ENCODE measurements around the gene MRAP2.

Gene MRAP2

GRCh38 chr6:84002226-84002625, 31.3 kb upstream of the MRAP2 start:
- no peak overlapping the region for H3K4me3 ChIP-seq (ENCODE audit: control insufficient read depth, low read depth, low read length)
- no peak for DNase-seq (ENCODE audit: low read depth)
- no peak for TF ChIP-seq CTCF (conservative IDR thresholded peaks at IDR 0.05; ENCODE audit: control insufficient read depth, insufficient read depth, low read depth, low read length)

GRCh38 chr6:84003131-84003530, 30.4 kb upstream of the MRAP2 start:
- H3K4me3 ChIP-seq (ENCODE audit: control insufficient read depth, low read depth, low read length), result no peak overlapping the region
- no peak for DNase-seq (ENCODE audit: low read depth)
- no peak for TF ChIP-seq CTCF (conservative IDR thresholded peaks at IDR 0.05; ENCODE audit: control insufficient read depth, insufficient read depth, low read depth, low read length)

GRCh38 chr6:84003654-84004053, 29.9 kb upstream of the MRAP2 start:
- no peak for DNase-seq (ENCODE audit: low read depth)
- no peak overlapping the region for H3K4me3 ChIP-seq (ENCODE audit: control insufficient read depth, low read depth, low read length)
- TF ChIP-seq CTCF (conservative IDR thresholded peaks at IDR 0.05; ENCODE audit: control insufficient read depth, insufficient read depth, low read depth, low read length), result no peak

GRCh38 chr6:84007871-84008270, 25.7 kb upstream of the MRAP2 start:
- TF ChIP-seq CTCF (conservative IDR thresholded peaks at IDR 0.05; ENCODE audit: control insufficient read depth, insufficient read depth, low read depth, low read length), result no peak
- no peak overlapping the region for H3K4me3 ChIP-seq (ENCODE audit: control insufficient read depth, low read depth, low read length)
- no peak for DNase-seq (ENCODE audit: low read depth)

- H3K4me3 ChIP-seq (ENCODE audit: control insufficient read depth, low read depth, low read length), result no peak overlapping the region
- TF ChIP-seq CTCF (conservative IDR thresholded peaks at IDR 0.05; ENCODE audit: control insufficient read depth, insufficient read depth, low read depth, low read length), result no peak
- no peak for DNase-seq (ENCODE audit: low read depth)
Measured at GRCh38 chr6:84013354-84013753, 20.2 kb upstream of the MRAP2 start.

- TF ChIP-seq CTCF (conservative IDR thresholded peaks at IDR 0.05; ENCODE audit: control insufficient read depth, insufficient read depth, low read depth, low read length), result no peak
- no peak overlapping the region for H3K4me3 ChIP-seq (ENCODE audit: control insufficient read depth, low read depth, low read length)
- DNase-seq (ENCODE audit: low read depth), result no peak
Measured at GRCh38 chr6:84013931-84014330, 19.6 kb upstream of the MRAP2 start.

GRCh38 chr6:84016029-84016428, 17.5 kb upstream of the MRAP2 start:
- no peak for TF ChIP-seq CTCF (conservative IDR thresholded peaks at IDR 0.05; ENCODE audit: control insufficient read depth, insufficient read depth, low read depth, low read length)
- no peak overlapping the region for H3K4me3 ChIP-seq (ENCODE audit: control insufficient read depth, low read depth, low read length)
- DNase-seq (ENCODE audit: low read depth), result no peak

Data from fibroblast of mammary gland (primary cell).